ENCODE results near the gene SATB2. TPM values are rescaled to one million over a fixed set of nuclear protein-coding genes. Genes with fewer than 3 reads are reported as not detected.

The SATB2 gene
- 5.6 and 7.4 TPM in 2 replicates for total RNA-seq (2014; rRNA removed; shearing (Covaris generic))
- 10.4 and 18.5 TPM in 2 replicates for polyA plus RNA-seq (2015; cell fraction: cytosol; rRNA removed)
- 14.3 and 17.6 TPM in 2 replicates for polyA plus RNA-seq (2015; cell fraction: nucleus; rRNA removed)

DNA sequence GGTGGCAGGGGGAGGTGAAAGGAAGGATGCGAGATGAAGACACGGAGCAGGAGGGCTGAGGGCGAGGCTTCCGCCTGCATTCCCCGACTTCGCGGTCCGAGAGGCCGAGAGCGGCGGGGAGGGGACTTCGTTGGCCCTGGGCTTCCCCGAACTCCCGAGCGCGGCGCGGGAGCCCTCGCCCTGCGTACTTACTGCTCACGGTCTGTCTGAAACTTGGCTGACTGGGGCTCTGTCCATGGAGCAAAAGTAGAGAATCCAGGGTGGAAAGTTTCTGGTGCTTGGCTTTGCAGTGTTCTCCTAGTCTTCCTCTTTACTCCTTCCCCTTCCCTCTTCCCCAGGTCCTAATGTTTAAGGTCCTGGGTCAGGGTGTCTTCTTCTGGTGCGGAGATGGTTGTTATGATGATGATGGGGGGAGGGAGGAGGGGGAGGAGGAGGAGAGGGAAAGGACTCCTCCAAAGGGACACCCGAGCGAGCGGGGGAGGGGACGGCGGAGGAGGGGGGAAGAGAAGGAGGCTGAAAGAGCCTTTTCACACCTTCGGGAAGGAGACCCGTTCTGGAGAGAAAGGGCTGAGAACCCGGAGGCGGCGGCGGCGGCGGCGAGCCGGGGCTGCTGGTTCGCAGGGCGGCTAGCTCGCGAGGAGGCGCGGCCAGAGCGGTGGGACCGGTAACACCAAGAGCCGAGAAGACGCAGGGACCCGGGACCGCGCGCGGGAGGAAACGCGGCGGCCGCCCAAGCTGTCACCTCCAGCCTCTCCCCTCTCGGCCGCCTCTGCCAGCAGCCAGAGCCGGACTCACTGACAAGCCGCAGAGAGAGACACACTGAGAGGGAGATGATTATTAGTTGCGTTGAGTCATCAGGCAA lies at the start of gene SATB2:
SATB2 (minus strand) TSS at position 793 of the 862 bp plus-strand sequence. CDS start 1,902 bp downstream, outside the sequence.
- in situ Hi-C loops (cut with HindIII; ENCODE audit: low pct_unique_long_range_greater_than_20kb, low sequenced_read_pairs) = no loop called here
- DNase-seq (ENCODE audit: low read depth, low spot score) = peak; percentile 33

DNA sequence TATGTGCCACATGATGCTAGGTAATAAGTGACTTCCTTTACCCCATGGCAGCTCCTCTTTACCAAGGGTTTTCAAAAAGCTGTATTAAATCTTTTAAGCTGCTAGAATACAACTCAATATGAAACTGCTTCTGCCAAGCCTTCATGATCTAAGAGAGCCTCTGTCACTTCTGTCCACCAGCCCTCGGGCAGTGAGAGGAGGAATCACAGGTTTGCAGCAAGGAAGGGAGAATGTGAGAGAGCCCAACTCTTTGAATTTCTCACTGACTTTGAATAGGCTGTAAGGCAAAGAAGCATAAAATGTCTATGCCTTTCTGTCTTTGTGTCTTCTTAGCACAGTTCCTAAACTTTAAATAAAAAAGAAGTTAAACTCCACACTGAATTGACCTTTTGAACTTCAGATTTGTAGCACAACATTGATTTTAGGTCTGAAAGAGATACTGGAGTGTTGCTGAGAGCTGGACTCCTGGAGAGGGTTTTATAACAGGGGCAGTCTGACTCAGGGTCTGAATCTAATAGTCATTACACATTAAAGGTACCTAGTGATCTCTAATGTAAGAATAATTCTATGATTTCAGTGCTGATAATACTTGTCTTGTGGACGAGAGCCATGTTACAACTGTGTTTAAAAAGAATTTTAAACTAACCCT lies 48.1 kb upstream of the SATB2 start:
- peak; percentile 14 for DNase-seq (ENCODE audit: low read depth, low spot score)
- in situ Hi-C loops (cut with HindIII; ENCODE audit: low pct_unique_long_range_greater_than_20kb, low sequenced_read_pairs) = no loop called here

DNA sequence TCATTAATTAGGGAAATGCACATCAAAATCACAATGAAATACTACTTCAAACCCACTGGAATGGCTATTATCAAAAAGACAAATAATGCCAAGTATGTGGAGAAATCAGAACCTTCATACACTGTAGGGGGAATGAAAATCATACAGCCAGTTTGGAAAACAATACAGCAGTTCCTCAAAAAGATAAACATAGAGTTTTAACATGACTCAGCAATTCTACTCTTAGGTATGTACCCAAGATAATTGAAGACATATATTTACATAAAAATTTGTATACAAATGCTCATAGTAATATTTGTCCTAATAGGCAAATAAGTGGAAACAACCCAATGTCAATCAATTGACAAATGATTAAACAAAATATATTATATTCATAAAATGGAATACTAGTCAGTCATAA lies 45.4 kb upstream of the SATB2 start:
- DNase-seq (ENCODE audit: low read depth, low spot score) = no peak
- in situ Hi-C loops (cut with HindIII; ENCODE audit: low pct_unique_long_range_greater_than_20kb, low sequenced_read_pairs) = no loop called here

DNA sequence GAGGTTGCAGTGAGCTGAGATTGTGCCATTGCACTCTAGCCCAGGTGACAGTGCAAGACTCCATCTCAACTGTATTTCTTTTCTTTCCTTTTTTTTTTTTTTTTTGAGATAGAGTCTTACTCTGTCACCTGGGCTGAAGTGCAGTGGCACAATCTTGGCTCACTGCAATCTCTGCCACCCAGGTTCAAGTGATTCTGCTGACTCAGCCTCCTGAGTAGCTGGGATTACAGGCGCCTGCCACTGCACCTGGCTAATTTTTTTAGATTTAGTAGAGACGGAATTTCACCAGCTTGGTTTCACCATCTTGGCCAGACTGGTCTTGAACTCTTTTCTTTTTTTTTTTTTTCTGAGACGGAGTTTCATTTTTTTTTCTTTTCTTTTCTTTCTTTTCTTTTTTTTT lies 41.3 kb upstream of the SATB2 start:
- DNase-seq (ENCODE audit: low read depth, low spot score) = no peak
- in situ Hi-C loops (cut with HindIII; ENCODE audit: low pct_unique_long_range_greater_than_20kb, low sequenced_read_pairs) = no loop called here

DNA sequence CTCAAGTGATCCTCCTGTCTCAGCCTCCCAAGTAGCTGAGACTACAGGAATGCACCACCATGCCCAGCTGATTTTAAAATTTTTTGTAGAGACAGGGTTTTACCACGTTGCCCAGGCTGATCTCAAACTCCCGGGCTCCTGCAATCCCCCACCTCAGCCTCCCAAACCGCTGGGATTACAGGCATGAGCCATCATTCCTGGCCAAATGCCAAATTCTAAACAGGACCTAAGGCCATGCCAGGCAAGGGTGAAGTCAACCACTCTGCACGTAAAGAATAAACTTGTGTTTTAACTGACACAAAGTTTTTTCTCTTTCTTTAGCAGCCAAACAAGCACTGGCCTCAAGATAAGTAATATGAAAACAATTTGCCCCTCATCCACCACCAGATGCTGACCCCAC lies 37.4 kb upstream of the SATB2 start:
- DNase-seq (ENCODE audit: low read depth, low spot score) = no peak
- in situ Hi-C loops (cut with HindIII; ENCODE audit: low pct_unique_long_range_greater_than_20kb, low sequenced_read_pairs) = no loop called here

DNA sequence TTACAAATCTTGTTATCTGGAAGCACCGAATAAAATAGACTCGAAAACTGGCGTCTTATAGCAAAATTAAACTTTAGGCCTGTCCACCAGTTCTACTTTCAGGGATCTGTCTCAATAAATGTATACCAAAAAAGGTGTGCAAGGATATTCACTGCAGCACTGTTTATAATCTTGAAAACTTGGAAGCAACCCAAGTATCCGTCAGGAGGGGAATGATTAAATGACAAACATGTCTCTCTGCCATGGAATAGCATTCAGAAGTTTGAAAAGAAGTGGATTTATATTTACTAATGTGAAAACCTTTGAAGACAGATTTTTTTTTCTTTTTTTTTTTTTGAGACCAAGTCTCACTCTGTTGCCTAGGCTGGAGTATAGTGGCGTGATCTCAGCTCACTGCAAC lies 32.3 kb upstream of the SATB2 start:
- DNase-seq (ENCODE audit: low read depth, low spot score) = no peak
- in situ Hi-C loops (cut with HindIII; ENCODE audit: low pct_unique_long_range_greater_than_20kb, low sequenced_read_pairs) = no loop called here

DNA sequence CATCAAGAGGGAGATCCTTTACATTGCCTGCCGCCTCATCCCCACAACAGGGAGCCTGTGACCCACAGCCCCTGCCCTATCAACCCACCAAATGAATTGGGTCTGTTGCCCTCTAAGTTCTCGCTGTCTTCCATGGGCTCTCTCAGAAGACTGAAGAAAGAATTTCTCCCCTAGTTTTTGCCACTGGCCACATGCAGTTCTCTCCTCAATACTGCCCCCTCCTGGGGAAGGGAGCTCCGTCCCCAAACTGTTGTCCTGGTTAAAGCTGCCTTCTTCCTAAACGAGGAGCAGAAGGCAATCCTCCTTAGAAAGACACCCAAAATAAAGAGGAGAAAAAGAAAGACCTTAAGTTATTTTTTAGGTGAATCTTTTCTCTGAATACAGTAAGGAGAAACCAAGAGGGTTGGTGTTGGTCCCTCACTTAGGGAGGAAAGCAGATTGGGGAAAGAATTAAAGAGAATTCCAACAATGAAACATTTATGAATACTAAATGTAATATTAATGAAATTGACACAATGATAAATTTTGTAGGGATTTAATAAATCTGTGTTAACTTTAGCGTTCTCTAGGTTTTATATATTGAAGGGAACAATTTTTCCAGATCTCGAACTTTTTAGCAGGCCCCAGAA lies 31.1 kb upstream of the SATB2 start:
- in situ Hi-C loops (cut with HindIII; ENCODE audit: low pct_unique_long_range_greater_than_20kb, low sequenced_read_pairs) = no loop called here
- DNase-seq (ENCODE audit: low read depth, low spot score) = peak; percentile 80

DNA sequence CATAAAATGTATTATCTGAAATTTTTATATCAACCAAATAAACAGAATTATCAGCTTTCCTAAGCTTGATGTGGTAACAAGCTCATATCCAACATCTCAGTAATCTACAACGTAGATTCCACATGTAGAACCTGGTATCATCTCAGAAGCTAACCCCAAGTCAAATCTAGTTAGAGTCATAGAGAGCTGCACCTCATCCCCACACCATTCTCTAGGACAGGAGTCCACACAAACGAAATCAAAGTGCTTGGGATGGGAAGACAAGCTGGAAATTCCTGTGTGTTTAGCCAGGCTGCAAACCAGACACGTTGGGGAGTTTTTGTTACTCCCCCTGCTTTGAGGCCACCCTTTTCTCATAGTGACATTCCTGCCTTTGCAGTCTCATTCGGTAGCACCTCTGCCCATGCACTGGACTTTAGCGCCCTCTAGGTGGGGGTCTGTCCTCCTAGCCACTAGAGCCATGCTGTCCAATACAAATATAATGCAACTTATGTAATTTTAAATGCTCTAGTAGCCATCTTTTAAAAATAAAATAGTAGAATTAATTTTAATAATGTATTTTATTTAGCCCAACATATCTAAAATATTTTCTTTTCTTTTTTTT lies 28.1 kb upstream of the SATB2 start:
- peak; percentile 81 for DNase-seq (ENCODE audit: low read depth, low spot score)
- in situ Hi-C loops (cut with HindIII; ENCODE audit: low pct_unique_long_range_greater_than_20kb, low sequenced_read_pairs) = no loop called here

DNA sequence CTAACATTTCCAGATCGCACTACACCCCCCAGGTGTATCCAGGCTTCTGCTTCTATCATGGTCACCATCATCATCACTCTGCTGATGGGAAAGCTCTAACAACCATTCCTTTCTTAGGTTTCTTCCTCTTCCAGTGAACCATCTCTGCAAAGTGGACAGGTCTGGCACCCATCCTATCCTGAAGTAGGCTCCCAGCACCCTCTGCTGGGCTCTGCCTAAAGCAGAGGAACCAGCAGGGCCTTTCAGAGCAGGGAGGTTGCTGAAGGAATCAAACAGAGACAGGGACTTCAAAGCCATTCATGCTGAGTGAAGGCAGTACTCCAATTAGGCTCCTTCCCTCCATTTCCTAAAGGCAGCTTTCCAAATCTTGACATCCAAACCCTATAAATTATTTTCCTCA lies 27.2 kb upstream of the SATB2 start:
- in situ Hi-C loops (cut with HindIII; ENCODE audit: low pct_unique_long_range_greater_than_20kb, low sequenced_read_pairs) = no loop called here
- peak; percentile 71 for DNase-seq (ENCODE audit: low read depth, low spot score)

DNA sequence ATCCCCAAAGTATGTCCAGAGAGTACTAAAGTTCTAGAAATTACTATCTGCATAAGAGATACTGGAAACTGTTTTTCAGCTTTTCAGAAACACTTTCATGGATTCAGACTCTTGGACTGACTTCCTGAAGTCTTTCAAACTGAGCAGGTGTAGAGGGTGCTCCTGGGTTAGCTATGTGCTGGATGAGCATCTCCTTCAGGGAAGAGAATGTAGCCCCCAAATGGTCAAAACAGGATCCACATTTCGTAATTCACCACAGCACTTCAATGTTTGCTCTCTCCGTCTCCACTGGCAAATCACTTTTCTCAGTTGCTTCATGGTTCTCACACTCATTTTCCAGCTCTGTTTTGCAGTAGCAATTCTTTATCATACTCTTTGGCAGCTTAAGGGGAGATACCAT lies 23.2 kb upstream of the SATB2 start:
- DNase-seq (ENCODE audit: low read depth, low spot score) = no peak
- in situ Hi-C loops (cut with HindIII; ENCODE audit: low pct_unique_long_range_greater_than_20kb, low sequenced_read_pairs) = no loop called here

DNA sequence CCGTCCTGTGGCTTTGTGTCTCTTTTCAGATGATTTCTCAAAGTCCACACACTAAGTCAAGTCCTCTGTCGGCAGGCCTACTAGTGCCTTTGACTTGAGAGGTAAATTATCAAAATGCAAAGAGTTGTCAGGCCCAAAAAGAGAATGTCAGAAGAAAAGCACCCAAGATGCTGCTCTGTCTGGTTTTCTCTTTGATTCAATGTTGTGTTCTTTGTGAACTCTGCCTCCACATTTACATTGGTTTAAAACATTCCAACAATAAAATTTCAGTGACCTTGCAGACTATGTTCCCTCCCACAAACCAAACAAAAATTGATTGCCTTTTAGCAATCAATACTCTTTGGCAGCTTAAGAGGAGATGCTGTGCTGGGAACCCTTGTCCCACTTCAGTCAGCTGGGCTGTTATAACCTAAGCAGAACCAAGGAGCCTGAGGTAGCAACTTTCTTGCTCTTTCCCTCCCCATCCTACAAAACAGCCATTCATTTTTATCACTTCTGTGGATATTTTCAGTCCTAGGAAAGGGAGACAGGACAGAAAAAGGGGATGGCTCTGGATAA lies 19.6 kb upstream of the SATB2 start:
- in situ Hi-C loops (cut with HindIII; ENCODE audit: low pct_unique_long_range_greater_than_20kb, low sequenced_read_pairs) = no loop called here
- no peak for DNase-seq (ENCODE audit: low read depth, low spot score)

DNA sequence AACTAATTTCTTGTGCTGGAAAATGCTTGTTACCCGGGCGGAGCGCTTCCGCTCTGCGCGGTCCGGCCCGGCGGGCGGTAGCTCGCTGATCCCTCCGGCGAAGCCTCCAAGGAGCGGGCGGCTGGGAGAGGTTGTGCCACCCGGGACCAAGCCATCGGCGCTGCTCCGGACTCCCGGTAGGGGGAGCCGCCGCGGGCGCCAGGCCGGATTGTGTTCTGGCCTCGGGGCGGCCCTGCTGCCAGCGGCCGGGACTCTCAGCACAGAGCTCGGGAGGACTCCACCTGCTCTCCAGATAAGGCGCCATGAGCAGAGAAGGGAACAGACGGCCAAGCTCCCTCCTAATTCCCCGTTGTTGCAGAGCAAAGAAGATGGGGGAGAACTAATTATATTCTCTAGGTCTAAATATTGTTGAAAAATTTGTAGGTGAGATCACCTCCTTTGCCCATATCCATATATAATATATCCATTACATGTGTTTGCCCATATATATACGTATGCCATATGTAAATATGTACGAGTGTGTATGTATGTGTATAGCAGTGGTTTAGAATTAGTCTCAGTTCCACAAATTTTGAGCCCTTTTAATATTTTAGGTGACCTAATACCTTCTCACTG lies 13.8 kb upstream of the SATB2 start:
- in situ Hi-C loops (cut with HindIII; ENCODE audit: low pct_unique_long_range_greater_than_20kb, low sequenced_read_pairs) = no loop called here
- DNase-seq (ENCODE audit: low read depth, low spot score) = peak; percentile 53

DNA sequence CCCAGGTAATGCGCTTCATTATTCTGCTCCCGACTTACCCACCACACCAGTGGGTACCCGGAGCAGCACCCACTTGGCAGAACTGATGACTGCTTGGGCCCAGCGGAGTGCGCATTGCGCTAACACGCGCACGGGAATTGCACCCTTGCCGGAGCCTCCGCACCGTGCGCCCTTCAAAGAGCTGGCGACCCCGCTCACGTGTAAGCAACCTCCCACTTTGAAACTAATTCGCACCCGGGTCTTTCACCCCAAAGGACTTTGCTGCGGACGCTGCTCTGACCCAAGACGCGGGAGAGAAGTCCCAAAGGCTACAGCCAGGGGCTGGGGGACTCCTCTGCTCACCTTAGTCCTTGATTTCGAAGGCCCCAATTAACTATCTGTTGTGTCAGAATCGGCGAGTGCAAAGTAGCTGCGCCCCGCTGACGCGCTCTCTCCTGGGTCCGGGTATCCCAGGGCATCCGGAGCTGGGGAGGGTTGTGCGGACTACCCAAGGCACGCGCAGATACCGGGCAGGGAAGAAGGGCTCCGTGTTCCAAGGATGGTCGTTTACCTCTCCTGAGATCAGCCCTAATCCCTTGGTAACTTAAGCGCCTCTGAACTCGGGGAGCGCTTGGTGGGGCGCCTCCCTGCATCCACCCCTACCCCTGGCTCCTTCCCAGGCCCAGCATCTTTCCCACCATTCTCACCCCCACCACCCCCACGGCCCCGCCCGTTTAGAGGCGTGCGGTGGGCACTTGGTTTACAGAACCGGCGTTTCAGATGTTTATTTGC lies 13.1 kb upstream of the SATB2 start:
- DNase-seq (ENCODE audit: low read depth, low spot score) = no peak
- in situ Hi-C loops (cut with HindIII; ENCODE audit: low pct_unique_long_range_greater_than_20kb, low sequenced_read_pairs) = no loop called here

DNA sequence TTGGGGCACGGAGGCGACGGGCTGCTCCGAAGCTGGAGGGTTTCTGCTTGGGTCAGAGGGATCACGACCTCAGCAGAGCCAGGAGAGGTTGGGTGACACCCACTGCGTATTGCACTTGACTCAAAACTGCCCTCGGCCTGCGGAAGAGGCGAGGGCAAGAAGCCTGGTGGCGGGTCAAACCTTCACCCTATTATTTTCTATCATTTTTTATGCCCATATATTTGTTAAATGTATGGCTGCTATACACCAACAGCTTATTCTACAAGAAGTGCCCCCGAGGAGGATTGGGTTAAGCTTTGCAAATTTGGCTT lies 12.6 kb upstream of the SATB2 start:
- in situ Hi-C loops (cut with HindIII; ENCODE audit: low pct_unique_long_range_greater_than_20kb, low sequenced_read_pairs) = no loop called here
- no peak for DNase-seq (ENCODE audit: low read depth, low spot score)

DNA sequence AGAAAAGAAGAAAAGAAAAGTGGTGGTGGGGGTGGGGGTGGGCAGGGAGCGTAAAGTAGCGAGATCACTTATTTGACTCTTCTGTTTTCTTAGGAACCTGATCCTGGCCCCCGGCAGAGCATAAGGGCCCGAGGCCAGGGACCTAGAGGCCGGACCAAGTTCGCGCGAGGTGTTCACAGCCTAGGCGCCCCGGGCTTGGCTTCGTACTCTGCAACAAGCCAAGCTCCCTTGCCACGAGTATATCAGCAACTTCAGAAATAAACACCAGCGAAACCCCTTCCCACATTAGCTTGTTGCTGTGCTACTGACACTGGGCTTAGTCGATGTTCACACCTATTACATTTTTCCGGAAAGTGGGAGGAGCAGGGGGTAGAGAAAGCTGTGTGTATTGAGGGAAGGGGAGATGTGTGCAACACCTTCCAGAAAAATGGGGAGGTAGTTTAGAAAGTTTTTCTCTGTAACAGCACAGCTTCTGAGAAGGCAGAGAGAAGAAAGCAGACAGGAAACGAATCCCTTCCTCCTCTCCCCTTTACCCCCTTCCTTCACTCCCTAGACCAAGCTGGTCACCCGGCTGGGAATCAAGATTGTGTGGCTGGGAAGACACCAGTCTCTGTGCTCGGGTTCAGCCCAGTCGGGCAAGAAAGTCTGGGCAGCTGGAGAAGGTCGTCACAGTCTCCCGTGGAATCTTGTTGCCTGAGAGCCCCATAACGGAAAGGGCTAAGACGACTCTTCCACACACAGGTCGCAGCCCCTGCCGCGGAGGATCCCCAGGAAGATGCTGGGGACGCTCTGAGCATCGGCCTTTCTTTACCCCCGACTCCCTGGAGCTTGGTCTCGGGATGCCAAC lies 12.0 kb upstream of the SATB2 start:
- no peak for DNase-seq (ENCODE audit: low read depth, low spot score)
- in situ Hi-C loops (cut with HindIII; ENCODE audit: low pct_unique_long_range_greater_than_20kb, low sequenced_read_pairs) = no loop called here
